Measurements from ENCODE around the gene RBM3.

DNA sequence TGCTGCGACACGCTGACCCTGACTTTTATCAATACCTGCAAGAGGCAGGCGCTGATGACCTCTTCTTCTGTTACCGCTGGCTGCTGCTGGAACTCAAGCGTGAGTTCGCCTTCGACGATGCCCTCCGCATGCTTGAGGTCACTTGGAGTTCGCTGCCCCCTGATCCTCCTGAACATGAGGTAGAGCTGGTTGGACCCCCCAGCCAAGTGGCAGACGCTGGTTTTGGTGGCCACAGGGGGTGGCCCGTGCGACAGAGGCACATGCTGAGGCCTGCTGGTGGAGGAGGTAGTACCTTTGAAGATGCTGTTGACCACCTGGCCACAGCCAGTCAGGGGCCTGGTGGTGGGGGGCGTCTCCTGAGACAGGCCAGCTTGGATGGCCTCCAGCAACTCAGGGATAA lies 14.2 kb upstream of the RBM3 start:
- TF ChIP-seq, protein P1, sequence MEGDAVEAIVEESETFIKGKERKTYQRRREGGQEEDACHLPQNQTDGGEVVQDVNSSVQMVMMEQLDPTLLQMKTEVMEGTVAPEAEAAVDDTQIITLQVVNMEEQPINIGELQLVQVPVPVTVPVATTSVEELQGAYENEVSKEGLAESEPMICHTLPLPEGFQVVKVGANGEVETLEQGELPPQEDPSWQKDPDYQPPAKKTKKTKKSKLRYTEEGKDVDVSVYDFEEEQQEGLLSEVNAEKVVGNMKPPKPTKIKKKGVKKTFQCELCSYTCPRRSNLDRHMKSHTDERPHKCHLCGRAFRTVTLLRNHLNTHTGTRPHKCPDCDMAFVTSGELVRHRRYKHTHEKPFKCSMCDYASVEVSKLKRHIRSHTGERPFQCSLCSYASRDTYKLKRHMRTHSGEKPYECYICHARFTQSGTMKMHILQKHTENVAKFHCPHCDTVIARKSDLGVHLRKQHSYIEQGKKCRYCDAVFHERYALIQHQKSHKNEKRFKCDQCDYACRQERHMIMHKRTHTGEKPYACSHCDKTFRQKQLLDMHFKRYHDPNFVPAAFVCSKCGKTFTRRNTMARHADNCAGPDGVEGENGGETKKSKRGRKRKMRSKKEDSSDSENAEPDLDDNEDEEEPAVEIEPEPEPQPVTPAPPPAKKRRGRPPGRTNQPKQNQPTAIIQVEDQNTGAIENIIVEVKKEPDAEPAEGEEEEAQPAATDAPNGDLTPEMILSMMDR (IDR thresholded peaks at IDR 0.05): no peak
- TF ChIP-seq POLR2A (IDR thresholded peaks at IDR 0.05): no peak

Data from thyroid gland (tissue), 4 donors.